GM18519 (cell line): ENCODE data around the gene SHCBP1.
"Not testable (repeated sequence)": the region's sequence is repeated elsewhere in the genome, so short reads cannot be mapped to it uniquely, and the experiment has no call there.

Experiments
- ATAC-seq: cut with Tn5 transposase; IDR thresholded peaks from one replicate; pipeline ENCODE4 v1.9.1; 2021; ENCODE audit warnings: mild to moderate bottlenecking, moderate library complexity; ENCODE audit not compliant: unreplicated experiment, low FRiP score

Gene SHCBP1

GRCh38 chr16:46621006-46621933 is at the start of gene SHCBP1:
Gene SHCBP1 (minus strand): TSS chr16:46621379. CDS start chr16:46621359, 20 bp downstream.
- ATAC-seq, result peak; percentile 61

GRCh38 chr16:46662123-46662522 is 40.9 kb upstream of the SHCBP1 start:
- no peak for ATAC-seq

- ATAC-seq, result peak; percentile 71
Observed at GRCh38 chr16:46658925-46659324, 37.7 kb upstream of the SHCBP1 start.

GRCh38 chr16:46651305-46651704 is 30.1 kb upstream of the SHCBP1 start:
- no peak for ATAC-seq

GRCh38 chr16:46650254-46650623 is 29.1 kb upstream of the SHCBP1 start:
- no peak for ATAC-seq

- ATAC-seq, result no peak
Observed at GRCh38 chr16:46649588-46650253, 28.5 kb upstream of the SHCBP1 start.

- ATAC-seq, result no peak
Observed at GRCh38 chr16:46648656-46649055, 27.5 kb upstream of the SHCBP1 start.

GRCh38 chr16:46638947-46639925 is 18.1 kb upstream of the SHCBP1 start:
- no peak for ATAC-seq

GRCh38 chr16:46632778-46633733 is 11.9 kb upstream of the SHCBP1 start:
- ATAC-seq, result no peak

GRCh38 chr16:46629331-46630219 is 8.4 kb upstream of the SHCBP1 start:
- no peak for ATAC-seq

- ATAC-seq, result no peak
Observed at GRCh38 chr16:46627746-46628145, 6.6 kb upstream of the SHCBP1 start.

- not testable (repeated sequence) for ATAC-seq
Observed at GRCh38 chr16:46626681-46627080, 5.5 kb upstream of the SHCBP1 start.

- ATAC-seq, result not testable (repeated sequence)
Observed at GRCh38 chr16:46624862-46625261, 3.7 kb upstream of the SHCBP1 start.

- ATAC-seq, result not testable (repeated sequence)
Observed at GRCh38 chr16:46623707-46624106, 2.5 kb upstream of the SHCBP1 start.

- ATAC-seq, result not testable (repeated sequence)
Observed at GRCh38 chr16:46623246-46623645, 2.1 kb upstream of the SHCBP1 start.

- ATAC-seq, result no peak
Observed at GRCh38 chr16:46621934-46622676, 926 bp upstream of the SHCBP1 start.

GRCh38 chr16:46620266-46621005 is 743 bp downstream of the SHCBP1 start:
- ATAC-seq, result no peak
